IMR-90 (cell line): ENCODE measurements around the gene DHCR24. TPM values are rescaled to one million over a fixed set of nuclear protein-coding genes. Genes with fewer than 3 reads are reported as not detected.

ENCODE experiments used
- ATAC-seq: fragments of 200-7000 bp; cut with Tn5 transposase; 2 replicates; pipeline ENCODE4 v1.9.1; 2020; ENCODE audit warnings: low read depth, mild to moderate bottlenecking, moderate library complexity
- BruUV-seq: library from RNA; stranded (reverse); fragments of 400-500 nt; replicated peaks from 2 replicates; lab custom pipeline; 2021; lab: Mats Ljungman, UMichigan
- CTCF ChIA-PET: fragments of 300-600 bp; formaldehyde crosslinking; extraction: SDS; loops from one replicate; lab custom pipeline; 2021; ENCODE audit warnings: antibody characterized with exemption; lab: Yijun Ruan, JAX
- POLR2A ChIA-PET: fragments of 300-600 bp; sonication (Branson Sonifier 250); formaldehyde crosslinking; loops from one replicate; lab custom pipeline; 2022; ENCODE audit warnings: antibody characterized with exemption; ENCODE audit not compliant: unreplicated experiment; lab: Charles Lee
- DNase-seq: peaks from one replicate; pipeline ENCODE4 v3.0.0; 2013
- H2AFZ ChIP-seq: replicated peaks from 2 replicates; pipeline ENCODE3; 2013; ENCODE audit warnings: low read length, mild to moderate bottlenecking; ENCODE audit not compliant: poor library complexity
- H2AK5ac ChIP-seq: 2 replicates; pipeline ENCODE4 v1.6.1; 2013; ENCODE audit warnings: low read depth, low read length, inconsistent platforms
- H2AK9ac ChIP-seq: replicated peaks from 2 replicates; pipeline ENCODE3; 2013; ENCODE audit warnings: mild to moderate bottlenecking, low read depth, low read length, moderate library complexity; ENCODE audit not compliant: poor library complexity
- H2BK120ac ChIP-seq: 2 replicates; pipeline ENCODE4 v1.6.1; 2013; ENCODE audit warnings: low read depth, low read length, inconsistent platforms
- H2BK15ac ChIP-seq: 3 replicates; pipeline ENCODE4 v1.6.1; 2013; ENCODE audit warnings: low read depth, low read length, inconsistent platforms
- H2BK20ac ChIP-seq: 2 replicates; pipeline ENCODE4 v1.6.1; 2013; ENCODE audit warnings: low read depth, mild to moderate bottlenecking, inconsistent platforms, low read length, moderate library complexity
- H2BK5ac ChIP-seq: 2 replicates; pipeline ENCODE4 v1.6.1; 2013; ENCODE audit warnings: mild to moderate bottlenecking, low read depth, low read length, inconsistent platforms; ENCODE audit not compliant: poor library complexity, severe bottlenecking
- H3K14ac ChIP-seq: replicated peaks from 2 replicates; pipeline ENCODE4 v1.6.1; 2013; ENCODE audit warnings: low read depth, low read length, inconsistent platforms
- H3K18ac ChIP-seq: 2 replicates; pipeline ENCODE4 v1.6.1; 2013; ENCODE audit warnings: low read depth, low read length, control low read depth
- H3K23ac ChIP-seq: 2 replicates; pipeline ENCODE4 v1.6.1; 2013; ENCODE audit warnings: low read depth, low read length, inconsistent platforms
- H3K27ac ChIP-seq: 2 replicates; pipeline ENCODE4 v1.5.1; 2013; ENCODE audit warnings: mild to moderate bottlenecking, control low read depth, low read length; ENCODE audit not compliant: insufficient read depth
- H3K27me3 ChIP-seq: 2 replicates; pipeline ENCODE4 v1.6.1; 2013; ENCODE audit warnings: low read length; ENCODE audit not compliant: control insufficient read depth, insufficient read depth
- H3K36me3 ChIP-seq: 2 replicates; pipeline ENCODE4 v1.6.1; 2013; ENCODE audit warnings: low read length, mixed read lengths; ENCODE audit not compliant: control insufficient read depth, insufficient read depth
- H3K4ac ChIP-seq: 2 replicates; pipeline ENCODE4 v1.6.1; 2013; ENCODE audit warnings: low read depth, low read length, inconsistent platforms
- H3K4me1 ChIP-seq: 2 replicates; pipeline ENCODE4 v1.6.1; 2013; ENCODE audit warnings: low read length, mixed read lengths; ENCODE audit not compliant: control insufficient read depth, insufficient read depth
- H3K4me2 ChIP-seq: 2 replicates; pipeline ENCODE4 v1.6.1; 2013; ENCODE audit warnings: low read depth, mild to moderate bottlenecking, control low read depth, low read length, moderate library complexity
- H3K4me3 ChIP-seq: 2 replicates; pipeline ENCODE4 v1.5.1; 2013; ENCODE audit warnings: low read depth, mild to moderate bottlenecking, control low read depth, low read length, moderate library complexity; ENCODE audit not compliant: insufficient read depth
- H3K56ac ChIP-seq: 2 replicates; pipeline ENCODE4 v1.6.1; 2013; ENCODE audit warnings: low read length, inconsistent platforms; ENCODE audit not compliant: insufficient read depth; ENCODE audit errors: extremely low read depth
- H3K79me1 ChIP-seq, 2 experiments: 2 replicates each; pipeline ENCODE4 v1.6.1; 2013; ENCODE audit warnings: low read length in 2 of 2, inconsistent platforms in 1 of 2, low read depth in 1 of 2
- H3K9ac ChIP-seq: 2 replicates; pipeline ENCODE4 v1.6.1; 2013; ENCODE audit warnings: low read depth, low read length, control low read depth
- H3K9me1 ChIP-seq: 2 replicates; pipeline ENCODE4 v1.6.1; 2013; ENCODE audit warnings: low read length, inconsistent platforms; ENCODE audit not compliant: insufficient read depth
- H3K9me3 ChIP-seq: 2 replicates; pipeline ENCODE4 v1.6.1; 2013; ENCODE audit warnings: low read length; ENCODE audit not compliant: control insufficient read depth, insufficient read depth
- H4K20me1 ChIP-seq: 2 replicates; pipeline ENCODE4 v1.6.1; 2013; ENCODE audit warnings: low read length, inconsistent platforms; ENCODE audit not compliant: insufficient read depth
- H4K5ac ChIP-seq: 2 replicates; pipeline ENCODE4 v1.6.1; 2013; ENCODE audit warnings: mild to moderate bottlenecking, low read depth, low read length, control low read depth
- H4K8ac ChIP-seq, 2 experiments: 2 replicates each; pipeline ENCODE4 v1.6.1; 2013; ENCODE audit warnings: low read depth in 2 of 2, low read length in 2 of 2, control low read depth in 1 of 2, inconsistent platforms in 1 of 2
- H4K91ac ChIP-seq: 2 replicates; pipeline ENCODE4 v1.6.1; 2013; ENCODE audit warnings: low read depth, low read length, inconsistent platforms; ENCODE audit not compliant: insufficient read depth
- BHLHE40 ChIP-seq: fragments of 150-350 bp; IDR thresholded peaks from 2 replicates; pipeline ENCODE4 v1.6.1; 2016; ENCODE audit warnings: mild to moderate bottlenecking, low read depth, low read length
- CEBPB ChIP-seq: IDR thresholded peaks from 2 replicates; pipeline ENCODE4 v1.6.1; 2012; ENCODE audit warnings: low read depth, low read length, improper control_type of control experiment
- CHD1 ChIP-seq: IDR thresholded peaks from 2 replicates; pipeline ENCODE4 v1.6.1; 2012; ENCODE audit warnings: low read depth, low read length, improper control_type of control experiment
- CTCF ChIP-seq: conservative IDR thresholded peaks from 2 replicates; pipeline ENCODE4 v1.5.1; 2012; ENCODE audit warnings: mild to moderate bottlenecking, low read depth, low read length, improper control_type of control experiment
- ELK1 ChIP-seq: fragments of 150-350 bp; IDR thresholded peaks from 2 replicates; pipeline ENCODE4 v1.6.1; 2016; ENCODE audit warnings: low read depth, mild to moderate bottlenecking, low read length, moderate library complexity, borderline replicate concordance
- FOS ChIP-seq: fragments of 150-350 bp; IDR thresholded peaks from 2 replicates; pipeline ENCODE4 v1.6.1; 2016; ENCODE audit warnings: low read depth, low read length
- MAFK ChIP-seq: IDR thresholded peaks from 2 replicates; pipeline ENCODE4 v1.6.1; 2012; ENCODE audit warnings: low read depth, low read length, improper control_type of control experiment
- MAZ ChIP-seq: IDR thresholded peaks from 2 replicates; pipeline ENCODE4 v1.6.1; 2012; ENCODE audit warnings: low read depth, mild to moderate bottlenecking, low read length, improper control_type of control experiment, moderate library complexity, borderline replicate concordance
- MXI1 ChIP-seq: IDR thresholded peaks from 2 replicates; pipeline ENCODE4 v1.6.1; 2012; ENCODE audit warnings: low read depth, mild to moderate bottlenecking, low read length, moderate library complexity, borderline replicate concordance
- NFE2L2 ChIP-seq: fragments of 150-350 bp; IDR thresholded peaks from 2 replicates; pipeline ENCODE4 v1.6.1; 2016; ENCODE audit warnings: low read depth, mild to moderate bottlenecking, low read length
- POLR2A ChIP-seq: IDR thresholded peaks from 2 replicates; pipeline ENCODE4 v1.6.1; 2012; ENCODE audit warnings: mild to moderate bottlenecking, low read depth, low read length
- RAD21 ChIP-seq: IDR thresholded peaks from 2 replicates; pipeline ENCODE4 v1.6.1; 2012; ENCODE audit warnings: low read length, improper control_type of control experiment
- RCOR1 ChIP-seq: IDR thresholded peaks from 2 replicates; pipeline ENCODE4 v1.6.1; 2012; ENCODE audit warnings: mild to moderate bottlenecking, low read length, improper control_type of control experiment; ENCODE audit not compliant: insufficient replicate concordance
- RFX5 ChIP-seq: IDR thresholded peaks from 2 replicates; pipeline ENCODE4 v1.8.0; 2012; ENCODE audit warnings: low read depth, mild to moderate bottlenecking, low read length, moderate library complexity
- USF2 ChIP-seq: fragments of 150-350 bp; IDR thresholded peaks from 2 replicates; pipeline ENCODE4 v1.6.1; 2017; ENCODE audit warnings: mild to moderate bottlenecking, antibody characterized with exemption, low read length, low read depth
- WGBS, 2 experiments: methylation state at CpG; one replicate each; pipeline versions ENCODE4 v1.1.5 to v1.1.7; 2013; ENCODE audit warnings: missing lambda C conversion rate in 2 of 2; ENCODE audit not compliant: insufficient read length in 1 of 2; ENCODE audit errors: extremely low coverage in 2 of 2; 5-methylcytosine and 5-hydroxymethylcytosine counted together
- dilution Hi-C: fragments of 300-500 bp; cut with HindIII; formaldehyde crosslinking; loops from one replicate; pipeline ENCODE4 v1.14.3; 2018; ENCODE audit warnings: low sequenced_read_pairs; ENCODE audit not compliant: unreplicated experiment
- in situ Hi-C: fragments of 300-500 bp; cut with MboI; formaldehyde crosslinking; loops from 3 replicates; pipeline ENCODE4 v1.14.3; 2019; ENCODE audit warnings: low sequenced_read_pairs, inconsistent platforms, mixed read lengths
- intact Hi-C: fragments of 100-400 bp; cut with micrococcal nuclease; formaldehyde crosslinking; loops from 2 replicates; pipeline ENCODE4 v1.10.0; 2022
- polyA plus RNA-seq, 3 experiments: library from polyadenylated mRNA; depleted of rRNA; stranded (reverse); fragments of >200 nt; gene quantifications; 2 replicates each; pipeline ENCODE4 v1.2.3, GENCODE V29; 2012; ENCODE audit warnings: low replicate concordance in 1 of 3
- total RNA-seq: library from RNA; depleted of rRNA; stranded (reverse); fragments of >200 nt; gene quantifications from 2 replicates; pipeline ENCODE4 v1.2.3, GENCODE V29; 2012

Gene DHCR24
- total and polyA plus RNA-seq, 2 of the 4 experiments (the other 2 are of a cell fraction) = 130 to 194 TPM

GRCh38 chr1:54838565-54839180 is 48.3 kb downstream of the DHCR24 start:
- H3K9ac ChIP-seq = no peak overlapping the region
- peaks cover 26% of the 10 kb centered on the region for H3K27me3 ChIP-seq
- H4K91ac ChIP-seq = no peak overlapping the region
- H3K79me1 ChIP-seq = no peaks in the 10 kb centered on the region
- no peak overlapping the region for H2BK15ac ChIP-seq
- no peaks in the 10 kb centered on the region for H3K4me1 ChIP-seq
- no peaks in the 10 kb centered on the region for H3K9me3 ChIP-seq
- BruUV-seq = no TSS peak
- TF ChIP-seq USF2 (no peak), MXI1 (no peak), RFX5 (no peak), RAD21 (no peak), NFE2L2 (no peak), CEBPB (no peak), FOS (no peak), MAZ (no peak), POLR2A (no peak), CTCF (no peak), MAFK (no peak), RCOR1 (no peak), BHLHE40 (no peak), ELK1 (no peak), CHD1 (no peak)
- no peak overlapping the region for H2BK20ac ChIP-seq
- no peak overlapping the region for H2BK5ac ChIP-seq
- ChIA-PET POLR2A (no interaction called here), CTCF (no interaction called here)
- DNase-seq = no peak
- H4K5ac ChIP-seq = no peak overlapping the region
- no peak overlapping the region for H3K14ac ChIP-seq
- no peak overlapping the region for H3K23ac ChIP-seq
- intact Hi-C loops (no loop called here), in situ Hi-C loops (no loop called here), dilution Hi-C loops (no loop called here)
- H2AK5ac ChIP-seq = no peak overlapping the region
- no peak overlapping the region for H3K56ac ChIP-seq
- no peaks in the 10 kb centered on the region for H3K9me1 ChIP-seq
- ATAC-seq = no peak
- no peaks in the 10 kb centered on the region for H4K20me1 ChIP-seq
- H2BK120ac ChIP-seq = no peak overlapping the region
- WGBS, 2 experiments = 55% methylated on average over 2 of the region's 5 CpGs; no CpG with 5 or more reads in 1 of the 2 experiments
- H3K4me2 ChIP-seq = no peak overlapping the region
- H3K4me3 ChIP-seq = no peak overlapping the region
- no peak overlapping the region for H4K8ac ChIP-seq
- H3K4ac ChIP-seq = no peak overlapping the region
- H3K27ac ChIP-seq = no peak overlapping the region
- H2AK9ac ChIP-seq = no peak overlapping the region
- H3K18ac ChIP-seq = no peak overlapping the region
- H3K36me3 ChIP-seq = no peaks in the 10 kb centered on the region
- H2AFZ ChIP-seq = no peak overlapping the region
